GM23338 (cell line): ENCODE measurements around the gene PIM1. TPM values are rescaled to one million over a fixed set of nuclear protein-coding genes. Genes with fewer than 3 reads are reported as not detected.

ENCODE experiments used
- ATAC-seq: fragments of 200-7000 bp; cut with Tn5 transposase; 3 replicates; pipeline ENCODE4 v1.9.1; 2020
- DNase-seq: peaks from one replicate; pipeline ENCODE4 v3.0.0-alpha.2; 2015; ENCODE audit warnings: low spot score
- H2AFZ ChIP-seq: fragments of 200-600 bp; sonication (generic); 2 replicates; pipeline ENCODE4 v1.8.0; 2016; ENCODE audit warnings: antibody characterized with exemption, mild to moderate bottlenecking, moderate library complexity
- H3F3A ChIP-seq: fragments of 200-600 bp; sonication (generic); replicated peaks from 2 replicates; pipeline ENCODE4 v1.8.0; 2017; ENCODE audit warnings: antibody characterized with exemption, mixed run types, low read depth
- H3K27ac ChIP-seq: fragments of 200-600 bp; sonication (generic); 2 replicates; pipeline ENCODE4 v1.6.1; 2016; ENCODE audit warnings: low read depth
- H3K27me3 ChIP-seq: fragments of 200-600 bp; sonication (generic); 2 replicates; pipeline ENCODE4 v1.8.0; 2016; ENCODE audit warnings: mild to moderate bottlenecking, mixed run types, moderate library complexity; ENCODE audit not compliant: insufficient read depth
- H3K36me3 ChIP-seq: fragments of 200-600 bp; sonication (generic); 2 replicates; pipeline ENCODE4 v1.8.0; 2016; ENCODE audit warnings: mild to moderate bottlenecking; ENCODE audit not compliant: insufficient read depth
- H3K4me1 ChIP-seq: fragments of 200-600 bp; sonication (generic); 2 replicates; pipeline ENCODE4 v1.8.0; 2016; ENCODE audit warnings: mild to moderate bottlenecking, moderate library complexity; ENCODE audit not compliant: insufficient read depth
- H3K4me2 ChIP-seq: fragments of 200-600 bp; sonication (generic); 2 replicates; pipeline ENCODE4 v1.7.1; 2017; ENCODE audit warnings: mixed run types
- H3K4me3 ChIP-seq: fragments of 200-600 bp; sonication (generic); 2 replicates; pipeline ENCODE4 v1.6.1; 2016; ENCODE audit warnings: mixed run types
- H3K79me2 ChIP-seq: fragments of 200-600 bp; sonication (generic); replicated peaks from 2 replicates; pipeline ENCODE4 v1.8.0; 2017; ENCODE audit warnings: mild to moderate bottlenecking; ENCODE audit not compliant: insufficient read depth
- H3K9me2 ChIP-seq: fragments of 200-600 bp; sonication (generic); 2 replicates; pipeline ENCODE4 v1.8.0; 2017; ENCODE audit not compliant: insufficient read depth
- H4K20me1 ChIP-seq: fragments of 200-600 bp; sonication (generic); replicated peaks from 2 replicates; pipeline ENCODE4 v1.8.0; 2017; ENCODE audit warnings: mild to moderate bottlenecking; ENCODE audit not compliant: insufficient read depth
- H3K27ac Mint-ChIP-seq: 2 replicates; pipeline ENCODE4 v1.8.0; 2020; ENCODE audit warnings: inconsistent platforms, mild to moderate bottlenecking, moderate library complexity, mixed read lengths
- H3K27me3 Mint-ChIP-seq: 3 replicates; pipeline ENCODE4 v1.8.0; 2022; ENCODE audit warnings: low read depth, mild to moderate bottlenecking, moderate library complexity, mixed read lengths, inconsistent platforms; ENCODE audit not compliant: insufficient read depth, poor library complexity
- H3K36me3 Mint-ChIP-seq: 3 replicates; pipeline ENCODE4 v1.8.0; 2021; ENCODE audit warnings: low read depth, mild to moderate bottlenecking, inconsistent platforms, moderate library complexity, mixed read lengths
- H3K4me1 Mint-ChIP-seq: 3 replicates; pipeline ENCODE4 v1.8.0; 2020; ENCODE audit warnings: mild to moderate bottlenecking, inconsistent platforms, mixed read lengths
- H3K4me3 Mint-ChIP-seq: 3 replicates; pipeline ENCODE4 v1.8.0; 2021; ENCODE audit warnings: moderate library complexity, mild to moderate bottlenecking, inconsistent platforms, mixed read lengths
- H3K9me3 Mint-ChIP-seq: 3 replicates; pipeline ENCODE4 v1.8.0; 2020; ENCODE audit warnings: moderate library complexity, mild to moderate bottlenecking, inconsistent platforms, mixed read lengths
- CREB1 ChIP-seq: fragments of 250-450 bp; sonication (Bioruptor Pico); IDR thresholded peaks from 2 replicates; pipeline ENCODE4 v1.5.0; 2020; ENCODE audit warnings: low read depth, mild to moderate bottlenecking, moderate library complexity
- ETS1 ChIP-seq: IDR thresholded peaks from 2 replicates; pipeline ENCODE4 v1.6.1; 2016; ENCODE audit warnings: antibody characterized with exemption
- NANOG ChIP-seq: IDR thresholded peaks from 2 replicates; pipeline ENCODE4 v1.6.1; 2016; ENCODE audit warnings: antibody characterized with exemption, borderline replicate concordance
- POLR2AphosphoS5 ChIP-seq: IDR thresholded peaks from 2 replicates; pipeline ENCODE4 v1.6.1; 2016; ENCODE audit warnings: antibody characterized with exemption, low read depth
- ZNF114 ChIP-seq: fragments of 250-450 bp; sonication (Bioruptor Pico); IDR thresholded peaks from 2 replicates; pipeline ENCODE4 v1.5.0; 2020; ENCODE audit warnings: mild to moderate bottlenecking, moderate library complexity
- ZNF331 ChIP-seq: fragments of 250-450 bp; sonication (Bioruptor Pico); IDR thresholded peaks from 2 replicates; pipeline ENCODE4 v1.5.0; 2020; ENCODE audit warnings: low read depth, mild to moderate bottlenecking, moderate library complexity
- polyA plus RNA-seq: library from polyadenylated mRNA; unstranded; fragments of >200 nt; fragmentation: Nextera tagmentation; extraction: Ambion mirVana; gene quantifications from 2 replicates; pipeline ENCODE4 v1.2.1, GENCODE V29; 2016
- total RNA-seq: library from RNA; depleted of rRNA; stranded (reverse); fragments of >200 nt; shearing (Covaris generic); gene quantifications from 2 replicates; pipeline ENCODE4 v1.2.3, GENCODE V29; 2014
- TF ChIP-seq, protein P1 (sequence below): IDR thresholded peaks from one replicate; pipeline ENCODE4 v1.6.1; 2018; ENCODE audit warnings: antibody characterized with exemption; ENCODE audit not compliant: unreplicated experiment

PIM1 gene
- total and polyA plus RNA-seq, 2 experiments from 2014 or later, result 46.0 to 74.2 TPM

DNA sequence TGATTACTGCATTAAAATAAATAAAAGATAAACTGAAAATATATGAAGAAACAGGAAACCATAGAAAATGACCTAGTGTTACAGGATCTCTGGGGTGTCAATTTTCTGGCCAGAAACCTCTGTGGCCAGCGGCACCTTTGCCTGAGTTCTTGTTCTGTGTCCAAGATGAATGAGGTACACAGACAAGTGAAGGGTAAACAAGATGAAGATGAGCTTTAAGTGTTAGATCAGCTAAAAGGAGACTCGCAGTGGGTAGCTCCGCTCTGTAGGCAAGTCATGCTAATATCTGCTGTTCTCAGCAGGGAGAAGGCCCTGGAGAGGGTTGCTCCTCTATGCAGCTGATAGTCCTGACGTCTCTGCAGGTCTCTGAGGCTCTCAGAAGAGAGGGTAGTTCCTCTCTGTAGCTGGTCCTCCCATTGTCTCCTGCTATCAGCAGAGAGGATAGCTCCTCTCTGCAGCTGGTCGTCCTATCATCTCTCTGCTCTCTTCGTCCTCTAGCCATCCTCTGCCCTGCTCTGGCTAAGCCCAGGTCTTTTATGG, 51.7 kb downstream of the PIM1 start (continued):
- TF ChIP-seq, protein P1, sequence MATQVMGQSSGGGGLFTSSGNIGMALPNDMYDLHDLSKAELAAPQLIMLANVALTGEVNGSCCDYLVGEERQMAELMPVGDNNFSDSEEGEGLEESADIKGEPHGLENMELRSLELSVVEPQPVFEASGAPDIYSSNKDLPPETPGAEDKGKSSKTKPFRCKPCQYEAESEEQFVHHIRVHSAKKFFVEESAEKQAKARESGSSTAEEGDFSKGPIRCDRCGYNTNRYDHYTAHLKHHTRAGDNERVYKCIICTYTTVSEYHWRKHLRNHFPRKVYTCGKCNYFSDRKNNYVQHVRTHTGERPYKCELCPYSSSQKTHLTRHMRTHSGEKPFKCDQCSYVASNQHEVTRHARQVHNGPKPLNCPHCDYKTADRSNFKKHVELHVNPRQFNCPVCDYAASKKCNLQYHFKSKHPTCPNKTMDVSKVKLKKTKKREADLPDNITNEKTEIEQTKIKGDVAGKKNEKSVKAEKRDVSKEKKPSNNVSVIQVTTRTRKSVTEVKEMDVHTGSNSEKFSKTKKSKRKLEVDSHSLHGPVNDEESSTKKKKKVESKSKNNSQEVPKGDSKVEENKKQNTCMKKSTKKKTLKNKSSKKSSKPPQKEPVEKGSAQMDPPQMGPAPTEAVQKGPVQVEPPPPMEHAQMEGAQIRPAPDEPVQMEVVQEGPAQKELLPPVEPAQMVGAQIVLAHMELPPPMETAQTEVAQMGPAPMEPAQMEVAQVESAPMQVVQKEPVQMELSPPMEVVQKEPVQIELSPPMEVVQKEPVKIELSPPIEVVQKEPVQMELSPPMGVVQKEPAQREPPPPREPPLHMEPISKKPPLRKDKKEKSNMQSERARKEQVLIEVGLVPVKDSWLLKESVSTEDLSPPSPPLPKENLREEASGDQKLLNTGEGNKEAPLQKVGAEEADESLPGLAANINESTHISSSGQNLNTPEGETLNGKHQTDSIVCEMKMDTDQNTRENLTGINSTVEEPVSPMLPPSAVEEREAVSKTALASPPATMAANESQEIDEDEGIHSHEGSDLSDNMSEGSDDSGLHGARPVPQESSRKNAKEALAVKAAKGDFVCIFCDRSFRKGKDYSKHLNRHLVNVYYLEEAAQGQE, result no peak
- TF ChIP-seq ZNF114, result no peak
- no peak for TF ChIP-seq CREB1 (CRISPR knock-in tag)
- no peak for TF ChIP-seq POLR2AphosphoS5
- no peak for TF ChIP-seq ZNF331 (CRISPR knock-in tag)

DNA sequence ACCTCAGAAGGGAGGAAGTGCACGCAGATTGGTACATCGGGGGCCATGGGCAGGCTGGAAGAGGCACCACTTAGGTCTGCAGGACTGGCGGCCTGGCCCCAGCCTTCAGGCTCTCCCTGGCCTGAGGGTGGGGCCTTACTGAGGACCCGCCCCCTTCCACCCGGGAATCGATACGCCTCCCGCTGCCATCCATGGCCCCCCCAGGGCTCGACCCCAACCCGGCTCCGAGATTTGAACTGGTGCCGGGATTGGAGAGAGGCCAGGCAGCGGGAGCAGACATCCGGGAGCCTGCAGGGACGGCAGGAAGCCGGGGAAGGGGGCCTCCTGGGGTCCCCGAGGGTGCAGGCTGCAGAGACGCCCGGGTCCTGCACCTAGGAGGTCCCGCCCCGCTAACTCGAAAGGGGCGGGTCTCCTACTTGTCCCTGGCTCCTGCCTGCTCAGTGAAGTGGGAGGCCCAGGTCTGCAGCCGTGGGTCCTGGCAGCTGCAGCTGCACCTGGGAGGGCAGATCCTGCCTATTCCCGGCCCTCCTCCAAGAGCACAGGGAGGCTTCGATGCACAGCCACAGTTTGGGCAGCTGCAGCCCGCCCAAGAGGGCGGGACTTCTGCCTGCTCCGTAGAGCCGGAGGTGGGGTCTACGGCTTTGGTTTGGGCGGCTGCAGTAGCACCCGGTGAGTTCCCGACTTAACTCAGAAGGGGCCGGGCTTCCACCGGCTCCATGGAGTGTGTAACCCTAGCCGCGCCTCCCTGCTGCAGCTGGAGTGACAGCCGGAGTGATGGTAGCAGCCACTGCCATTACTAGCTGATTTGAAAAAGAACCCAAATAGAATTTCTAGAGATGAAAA, 52.4 kb downstream of the PIM1 start:
- H3K36me3 ChIP-seq, result no peaks in the 10 kb centered on the region
- H3K27me3 ChIP-seq, result no peaks in the 10 kb centered on the region
- H3K9me2 ChIP-seq, result no peaks in the 10 kb centered on the region
- no peaks in the 10 kb centered on the region for H3K79me2 ChIP-seq
- peak overlapping the region; percentile 70 for H3K4me3 ChIP-seq
- H3F3A ChIP-seq, result peaks cover 16% of the 10 kb centered on the region
- Mint-ChIP-seq H3K27ac (peak overlapping the region; percentile 68; the same call in 1 of the 2 replicates), H3K9me3 (no peaks in the 10 kb centered on the region), H3K4me3 (peak overlapping the region; percentile 88), H3K4me1 (peaks cover 10% of the 10 kb centered on the region), H3K27me3 (no peaks in the 10 kb centered on the region), H3K36me3 (no peaks in the 10 kb centered on the region)
- H4K20me1 ChIP-seq, result no peaks in the 10 kb centered on the region
- peak overlapping the region; percentile 91 for H3K27ac ChIP-seq
- peaks cover 15% of the 10 kb centered on the region for H3K4me1 ChIP-seq
- peak overlapping the region; percentile 100 for H2AFZ ChIP-seq
- peak; percentile 99 for DNase-seq
- H3K4me2 ChIP-seq, result peak overlapping the region; percentile 90
- TF ChIP-seq POLR2AphosphoS5 (peak; percentile 85), ZNF331 (CRISPR knock-in tag) (no peak), ETS1 (no peak), ZNF114 (no peak), CREB1 (CRISPR knock-in tag) (no peak), NANOG (no peak)
- TF ChIP-seq, protein P1, result no peak
- peak; percentile 94 for ATAC-seq
